Neural progenitor cell (in vitro differentiated cells): ENCODE measurements around the gene GLIPR2. TPM values are rescaled to one million over a fixed set of nuclear protein-coding genes. Genes with fewer than 3 reads are reported as not detected.

Experiments used
- DNase-seq: peaks from one replicate; pipeline ENCODE4 v3.0.0-alpha.2; 2016; ENCODE audit warnings: low spot score
- H2AFZ ChIP-seq: fragments of 200-600 bp; sonication (generic); replicated peaks from 2 replicates; pipeline ENCODE4 v1.6.1; 2016; ENCODE audit warnings: antibody characterized with exemption
- H3F3A ChIP-seq: fragments of 200-600 bp; sonication (generic); 2 replicates; pipeline ENCODE4 v1.6.1; 2016; ENCODE audit warnings: antibody characterized with exemption, low read depth
- H3K27ac ChIP-seq: fragments of 200-600 bp; sonication (generic); 2 replicates; pipeline ENCODE4 v1.5.1; 2016; ENCODE audit warnings: mild to moderate bottlenecking
- H3K27me3 ChIP-seq: fragments of 200-600 bp; sonication (generic); 2 replicates; pipeline ENCODE4 v1.6.1; 2016; ENCODE audit warnings: mild to moderate bottlenecking, moderate library complexity
- H3K36me3 ChIP-seq: fragments of 200-600 bp; sonication (generic); 2 replicates; pipeline ENCODE4 v1.5.1; 2016
- H3K4me1 ChIP-seq: fragments of 200-600 bp; sonication (generic); 2 replicates; pipeline ENCODE4 v1.6.1; 2016; ENCODE audit warnings: mixed run types
- H3K4me2 ChIP-seq: fragments of 200-600 bp; sonication (generic); 2 replicates; pipeline ENCODE4 v1.6.1; 2016
- H3K4me3 ChIP-seq: fragments of 200-600 bp; sonication (generic); 2 replicates; pipeline ENCODE4 v1.5.1; 2016
- H3K79me2 ChIP-seq: fragments of 200-600 bp; sonication (generic); 2 replicates; pipeline ENCODE4 v1.6.1; 2016; ENCODE audit warnings: low read depth
- H3K9ac ChIP-seq: fragments of 200-600 bp; sonication (generic); 2 replicates; pipeline ENCODE4 v1.6.1; 2016
- H3K9me3 ChIP-seq: fragments of 200-600 bp; sonication (generic); 2 replicates; pipeline ENCODE4 v1.5.1; 2016; ENCODE audit warnings: low read depth
- H4K20me1 ChIP-seq: fragments of 200-600 bp; sonication (generic); 2 replicates; pipeline ENCODE4 v1.6.1; 2016; ENCODE audit warnings: low read depth
- H3K27ac Mint-ChIP-seq: 3 replicates; pipeline ENCODE4 v1.8.0; 2021; ENCODE audit warnings: mixed read lengths
- H3K27me3 Mint-ChIP-seq: 2 replicates; pipeline ENCODE4 v1.8.0; 2022; ENCODE audit warnings: low read depth, mild to moderate bottlenecking, inconsistent platforms, moderate library complexity, mixed read lengths; ENCODE audit not compliant: insufficient read depth
- H3K36me3 Mint-ChIP-seq: 3 replicates; pipeline ENCODE4 v1.8.0; 2021; ENCODE audit warnings: mixed read lengths
- H3K4me1 Mint-ChIP-seq: 3 replicates; pipeline ENCODE4 v1.8.0; 2021; ENCODE audit warnings: mixed read lengths
- H3K4me3 Mint-ChIP-seq: 3 replicates; pipeline ENCODE4 v1.8.0; 2021; ENCODE audit warnings: mild to moderate bottlenecking, moderate library complexity, mixed read lengths
- H3K9me3 Mint-ChIP-seq: 3 replicates; pipeline ENCODE4 v1.8.0; 2020; ENCODE audit warnings: mixed read lengths
- EZH2 ChIP-seq: fragments of 200-600 bp; sonication (generic); IDR thresholded peaks from 2 replicates; pipeline ENCODE4 v1.6.1; 2017; ENCODE audit warnings: antibody characterized with exemption, mild to moderate bottlenecking, moderate library complexity
- EZH2phosphoT487 ChIP-seq: fragments of 200-600 bp; sonication (generic); IDR thresholded peaks from 2 replicates; pipeline ENCODE4 v1.6.1; 2017; ENCODE audit warnings: antibody characterized with exemption
- total RNA-seq: library from RNA; depleted of rRNA; stranded (reverse); fragments of >200 nt; gene quantifications from 2 replicates; pipeline ENCODE4 v1.2.3, GENCODE V29; 2015; ENCODE audit warnings: low replicate concordance
- TF ChIP-seq, protein P1 (sequence below): fragments of 200-600 bp; sonication (generic); IDR thresholded peaks from 2 replicates; pipeline ENCODE4 v1.5.1; 2017; ENCODE audit warnings: antibody characterized with exemption, mild to moderate bottlenecking

The GLIPR2 gene
- total RNA-seq, 1 donor from 2014 or later, result 12.4 TPM

DNA sequence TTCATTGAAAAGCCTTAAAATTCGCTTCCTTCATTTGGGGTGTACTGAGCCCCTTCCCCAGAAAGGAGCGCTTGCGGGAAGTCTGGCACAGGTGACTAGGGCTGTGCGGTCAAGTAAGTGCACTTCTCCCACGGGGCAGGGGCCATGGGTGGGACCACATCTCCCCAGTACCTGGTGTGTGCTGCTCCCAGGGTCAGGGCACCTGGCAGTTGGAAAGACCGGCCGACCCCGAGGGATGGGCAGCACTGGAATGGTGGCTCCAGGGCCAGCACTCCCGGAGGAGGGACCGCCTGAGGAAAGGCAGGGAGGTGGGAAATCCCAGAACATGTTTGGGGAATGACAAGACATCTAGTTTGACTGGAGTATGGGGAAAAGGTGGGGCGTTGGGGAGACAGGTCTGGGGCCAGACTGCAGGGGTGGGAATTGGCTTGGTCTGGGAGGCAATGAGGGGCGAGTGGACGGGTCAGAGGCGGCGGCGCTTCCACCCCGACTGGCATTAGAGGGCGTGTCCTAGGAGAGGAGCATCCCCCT is 727 bp upstream of the GLIPR2 start:
- Mint-ChIP-seq H3K9me3 (peaks cover 3% of the 10 kb centered on the region), H3K36me3 (no peaks in the 10 kb centered on the region), H3K27me3 (peaks cover 47% of the 10 kb centered on the region), H3K4me3 (peak overlapping the region; percentile 85), H3K4me1 (peaks cover 11% of the 10 kb centered on the region), H3K27ac (no peak overlapping the region)
- peak overlapping the region; percentile 94 for H3K4me2 ChIP-seq
- H4K20me1 ChIP-seq, result no peaks in the 10 kb centered on the region
- no peaks in the 10 kb centered on the region for H3K9me3 ChIP-seq
- no peak for DNase-seq
- H3K27me3 ChIP-seq, result peaks cover 58% of the 10 kb centered on the region
- peaks cover 9% of the 10 kb centered on the region for H3F3A ChIP-seq
- no peaks in the 10 kb centered on the region for H3K79me2 ChIP-seq
- no peak overlapping the region for H3K9ac ChIP-seq
- no peaks in the 10 kb centered on the region for H3K36me3 ChIP-seq
- peak overlapping the region; percentile 83 for H2AFZ ChIP-seq
- H3K27ac ChIP-seq, result no peak overlapping the region
- peaks cover 15% of the 10 kb centered on the region for H3K4me1 ChIP-seq
- peak overlapping the region; percentile 84 for H3K4me3 ChIP-seq
- TF ChIP-seq EZH2 (no peak), EZH2phosphoT487 (no peak)
- TF ChIP-seq, protein P1, sequence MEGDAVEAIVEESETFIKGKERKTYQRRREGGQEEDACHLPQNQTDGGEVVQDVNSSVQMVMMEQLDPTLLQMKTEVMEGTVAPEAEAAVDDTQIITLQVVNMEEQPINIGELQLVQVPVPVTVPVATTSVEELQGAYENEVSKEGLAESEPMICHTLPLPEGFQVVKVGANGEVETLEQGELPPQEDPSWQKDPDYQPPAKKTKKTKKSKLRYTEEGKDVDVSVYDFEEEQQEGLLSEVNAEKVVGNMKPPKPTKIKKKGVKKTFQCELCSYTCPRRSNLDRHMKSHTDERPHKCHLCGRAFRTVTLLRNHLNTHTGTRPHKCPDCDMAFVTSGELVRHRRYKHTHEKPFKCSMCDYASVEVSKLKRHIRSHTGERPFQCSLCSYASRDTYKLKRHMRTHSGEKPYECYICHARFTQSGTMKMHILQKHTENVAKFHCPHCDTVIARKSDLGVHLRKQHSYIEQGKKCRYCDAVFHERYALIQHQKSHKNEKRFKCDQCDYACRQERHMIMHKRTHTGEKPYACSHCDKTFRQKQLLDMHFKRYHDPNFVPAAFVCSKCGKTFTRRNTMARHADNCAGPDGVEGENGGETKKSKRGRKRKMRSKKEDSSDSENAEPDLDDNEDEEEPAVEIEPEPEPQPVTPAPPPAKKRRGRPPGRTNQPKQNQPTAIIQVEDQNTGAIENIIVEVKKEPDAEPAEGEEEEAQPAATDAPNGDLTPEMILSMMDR, result no peak

DNA sequence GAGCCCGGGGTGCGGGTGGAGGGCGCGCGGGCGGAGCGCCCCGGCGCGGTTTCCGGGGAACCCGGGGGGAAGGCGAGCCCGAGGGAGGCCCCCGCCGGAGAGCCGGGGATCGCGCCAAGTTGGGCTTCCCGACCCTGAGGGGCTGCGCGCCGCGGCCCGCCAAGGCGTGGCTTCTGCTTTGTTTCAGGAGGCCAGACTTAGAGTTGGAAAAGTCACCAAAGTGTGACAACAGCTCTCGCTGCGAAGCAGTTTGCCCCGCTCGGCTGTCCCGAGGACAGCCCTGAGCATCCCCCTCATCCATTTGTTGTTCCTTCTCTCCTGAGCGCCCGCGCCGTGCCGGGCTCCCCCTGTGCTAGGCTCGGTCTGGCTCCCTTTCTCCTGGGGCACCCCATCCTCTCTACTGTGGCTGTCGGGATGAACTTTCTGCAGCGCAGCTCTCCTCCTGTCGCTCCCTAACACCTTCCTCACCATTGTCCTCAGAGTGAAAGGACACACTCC is 410 bp downstream of the GLIPR2 start:
- Histone ChIP-seq H3K36me3 (no peaks in the 10 kb centered on the region), H4K20me1 (no peaks in the 10 kb centered on the region), H3K9me3 (no peaks in the 10 kb centered on the region), H3F3A (peaks cover 9% of the 10 kb centered on the region), H3K27me3 (peaks cover 58% of the 10 kb centered on the region), H3K4me2 (peak overlapping the region; percentile 94), H3K9ac (no peak overlapping the region), H2AFZ (peak overlapping the region; percentile 83), H3K4me3 (peak overlapping the region; percentile 84), H3K27ac (no peak overlapping the region), H3K4me1 (peaks cover 15% of the 10 kb centered on the region), H3K79me2 (no peaks in the 10 kb centered on the region)
- Mint-ChIP-seq H3K4me1 (peaks cover 11% of the 10 kb centered on the region), H3K9me3 (peaks cover 3% of the 10 kb centered on the region), H3K27me3 (peaks cover 48% of the 10 kb centered on the region), H3K4me3 (peak overlapping the region; percentile 89), H3K27ac (peak overlapping the region; percentile 48), H3K36me3 (no peaks in the 10 kb centered on the region)
- TF ChIP-seq, protein P1, result no peak
- TF ChIP-seq EZH2phosphoT487 (no peak), EZH2 (no peak)
- DNase-seq, result peak; percentile 51

DNA sequence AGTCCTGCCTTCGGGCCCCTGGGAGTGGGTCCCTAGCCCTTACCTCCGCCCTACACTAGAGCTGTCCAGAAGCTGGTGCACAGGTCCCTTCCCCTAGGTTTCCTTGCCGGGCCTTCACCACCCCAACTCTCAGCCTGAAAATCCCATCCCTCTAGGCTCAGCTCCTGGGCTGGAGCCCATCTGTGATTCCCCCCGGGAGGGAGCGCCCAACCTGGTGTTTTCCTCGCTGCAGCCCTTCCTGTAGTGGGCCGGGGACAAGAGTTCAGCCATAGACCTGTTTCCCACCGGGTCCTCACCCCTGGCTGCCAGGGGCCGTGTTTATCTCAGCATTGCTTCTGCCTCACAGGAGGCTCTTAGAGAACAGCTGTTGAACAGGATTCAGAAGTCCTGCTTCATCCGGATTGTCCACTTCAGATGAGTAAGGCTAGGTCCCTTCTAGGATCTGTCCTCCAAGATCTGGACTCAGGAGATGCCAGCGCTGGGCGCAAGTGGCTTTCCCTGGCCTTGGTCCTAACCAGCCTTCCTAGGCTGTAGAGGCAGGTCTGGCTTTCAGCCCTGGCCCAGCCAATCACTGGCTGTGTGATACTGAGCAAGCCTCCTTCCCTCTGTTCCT is 965 bp downstream of the GLIPR2 start:
- peaks cover 3% of the 10 kb centered on the region for H3K9me3 Mint-ChIP-seq
- no peaks in the 10 kb centered on the region for H3K9me3 ChIP-seq
- H3K27ac ChIP-seq, result no peak overlapping the region
- peak overlapping the region; percentile 94 for H3K4me2 ChIP-seq
- H3K4me3 ChIP-seq, result peak overlapping the region; percentile 84
- peaks cover 15% of the 10 kb centered on the region for H3K4me1 ChIP-seq
- H3K27me3 Mint-ChIP-seq, result peaks cover 50% of the 10 kb centered on the region
- no peak overlapping the region for H3K9ac ChIP-seq
- no peaks in the 10 kb centered on the region for H3K79me2 ChIP-seq
- H3K36me3 ChIP-seq, result no peaks in the 10 kb centered on the region
- peak overlapping the region; percentile 48 for H3K27ac Mint-ChIP-seq
- no peaks in the 10 kb centered on the region for H3K36me3 Mint-ChIP-seq
- DNase-seq, result peak; percentile 27
- H3K4me3 Mint-ChIP-seq, result peak overlapping the region; percentile 89
- H2AFZ ChIP-seq, result peak overlapping the region; percentile 83
- H3K27me3 ChIP-seq, result peaks cover 58% of the 10 kb centered on the region
- no peak for TF ChIP-seq EZH2
- TF ChIP-seq EZH2phosphoT487, result no peak
- TF ChIP-seq, protein P1, result no peak
- peaks cover 9% of the 10 kb centered on the region for H3F3A ChIP-seq
- peaks cover 13% of the 10 kb centered on the region for H3K4me1 Mint-ChIP-seq
- H4K20me1 ChIP-seq, result no peaks in the 10 kb centered on the region
